Measurements from ENCODE around the gene SSR2.

- no peak for TF ChIP-seq CTCF (IDR thresholded peaks at IDR 0.05; ENCODE audit: insufficient read depth, low read length, poor library complexity, severe bottlenecking)
- TF ChIP-seq EZH2phosphoT487 (conservative IDR thresholded peaks at IDR 0.05; ENCODE audit: low read length) = no peak
These were observed 42.9 kb downstream of the SSR2 start for GRCh38 chr1:155977690-155978324.
